ENCODE data around the gene EPB41L1.
A peak's percentile ranks its signal among the peaks of the same experiment; 100 is the strongest.

The EPB41L1 gene

GRCh38 chr20:36202891-36203338 lies 48.4 kb downstream of the EPB41L1 start:
- TF ChIP-seq CTCF (IDR thresholded peaks at IDR 0.05; ENCODE audit: control extremely low read depth, extremely low read depth, low read depth, missing control alignments) = peak; percentile 100
- peak; percentile 87 for DNase-seq (ENCODE audit: extremely low spot score)
- ChIA-PET CTCF (interaction anchor here (0.5 to 7.8 kb wide), 61 partner anchors 9 to 719 kb away, joined by 3 to 84 read pairs (median 4); partner anchors contain the start of gene AAR2), POLR2A (no interaction called here)

- no peak for DNase-seq (ENCODE audit: extremely low spot score)
- ChIA-PET CTCF (interaction anchor here (0.7 to 7.8 kb wide), 14 partner anchors 9 to 683 kb away, joined by 3 to 84 read pairs (median 12); partner anchors contain the start of gene AAR2), POLR2A (no interaction called here)
- TF ChIP-seq CTCF (IDR thresholded peaks at IDR 0.05; ENCODE audit: control extremely low read depth, extremely low read depth, low read depth, missing control alignments) = no peak
These were observed 49.3 kb downstream of the EPB41L1 start for GRCh38 chr20:36203861-36204260.

- ChIA-PET CTCF (no interaction called here), POLR2A (no interaction called here)
- no peak for DNase-seq (ENCODE audit: extremely low spot score)
- TF ChIP-seq CTCF (IDR thresholded peaks at IDR 0.05; ENCODE audit: control extremely low read depth, extremely low read depth, low read depth, missing control alignments) = no peak
These were observed 50.5 kb downstream of the EPB41L1 start for GRCh38 chr20:36205026-36205425.

GRCh38 chr20:36206068-36206467 lies 51.5 kb downstream of the EPB41L1 start:
- POLR2A ChIA-PET = no interaction called here
- CTCF ChIA-PET = interaction anchor here (0.9 to 1.8 kb wide), 3 partner anchors 13 to 233 kb away, joined by 3 to 7 read pairs (median 4); no protein-coding TSS in a partner anchor
- DNase-seq (ENCODE audit: extremely low spot score) = no peak
- TF ChIP-seq CTCF (IDR thresholded peaks at IDR 0.05; ENCODE audit: control extremely low read depth, extremely low read depth, low read depth, missing control alignments) = no peak

GRCh38 chr20:36206641-36207040 lies 52.1 kb downstream of the EPB41L1 start:
- no peak for TF ChIP-seq CTCF (IDR thresholded peaks at IDR 0.05; ENCODE audit: control extremely low read depth, extremely low read depth, low read depth, missing control alignments)
- ChIA-PET POLR2A (no interaction called here), CTCF (interaction anchor here (0.9 to 1.8 kb wide), 6 partner anchors 9 to 233 kb away, joined by 3 to 7 read pairs (median 4); no protein-coding TSS in a partner anchor)
- DNase-seq (ENCODE audit: extremely low spot score) = no peak

GRCh38 chr20:36207602-36208001 lies 53.1 kb downstream of the EPB41L1 start:
- no peak for DNase-seq (ENCODE audit: extremely low spot score)
- ChIA-PET CTCF (interaction anchor here (1.3 to 1.8 kb wide), 4 partner anchors 9 to 232 kb away, joined by 4 to 7 read pairs (median 5); no protein-coding TSS in a partner anchor), POLR2A (no interaction called here)
- no peak for TF ChIP-seq CTCF (IDR thresholded peaks at IDR 0.05; ENCODE audit: control extremely low read depth, extremely low read depth, low read depth, missing control alignments)

Measured in GM10248 (cell line).